Panc1 (cell line): Measurements from ENCODE around the gene RANGAP1. TPM values are rescaled to one million over a fixed set of nuclear protein-coding genes. Genes with fewer than 3 reads are reported as not detected.

ENCODE experiments used
- ATAC-seq: fragments of 200-7000 bp; cut with Tn5 transposase; 2 replicates; pipeline ENCODE4 v1.9.1; 2020; ENCODE audit warnings: mild to moderate bottlenecking, moderate library complexity
- BruUV-seq: library from RNA; stranded (reverse); fragments of 400-500 nt; replicated peaks from 2 replicates; lab custom pipeline; 2021; lab: Mats Ljungman, UMichigan
- CTCF ChIA-PET: fragments of 300-600 bp; sonication (Branson Sonifier 250); formaldehyde crosslinking; loops from one replicate; lab custom pipeline; 2022; ENCODE audit warnings: antibody characterized with exemption; lab: Charles Lee
- POLR2A ChIA-PET: fragments of 300-600 bp; sonication (Branson Sonifier 250); formaldehyde crosslinking; loops from one replicate; lab custom pipeline; 2022; ENCODE audit warnings: antibody characterized with exemption; lab: Charles Lee
- DNase-seq: peaks from one replicate; pipeline ENCODE4 v3.0.0-alpha.2; 2010; ENCODE audit warnings: low read depth, low spot score
- H3K27ac ChIP-seq: 2 replicates; pipeline ENCODE4 v1.5.1; 2011; ENCODE audit warnings: mild to moderate bottlenecking, low read length, inconsistent platforms
- H3K27me3 ChIP-seq: fragments of 200-500 bp; sonication (Bioruptor generic); 2 replicates; pipeline ENCODE4 v1.6.0; 2014; ENCODE audit warnings: low read length, inconsistent platforms; ENCODE audit not compliant: control insufficient read depth, insufficient read depth
- H3K36me3 ChIP-seq: fragments of 200-500 bp; sonication (Bioruptor generic); 2 replicates; pipeline ENCODE4 v1.5.1; 2014; ENCODE audit warnings: inconsistent platforms, mild to moderate bottlenecking, low read length, moderate library complexity; ENCODE audit not compliant: control insufficient read depth, insufficient read depth
- H3K4me1 ChIP-seq: 2 replicates; pipeline ENCODE4 v1.5.1; 2011; ENCODE audit warnings: inconsistent platforms, mild to moderate bottlenecking, low read length, moderate library complexity; ENCODE audit not compliant: control insufficient read depth, insufficient read depth
- H3K4me3 ChIP-seq, 2 experiments: 2 replicates each; pipeline ENCODE4 v1.5.1; 2011 to 2012; ENCODE audit warnings: low read depth in 2 of 2, low read length in 2 of 2, mild to moderate bottlenecking in 2 of 2, inconsistent platforms in 1 of 2, moderate library complexity in 1 of 2
- H3K9me3 ChIP-seq: fragments of 200-500 bp; sonication (Bioruptor generic); 2 replicates; pipeline ENCODE4 v1.5.1; 2014; ENCODE audit warnings: low read depth, mild to moderate bottlenecking, inconsistent platforms, low read length, moderate library complexity; ENCODE audit not compliant: control insufficient read depth, insufficient read depth
- CTCF ChIP-seq: fragments of 450-650 bp; IDR thresholded peaks from 2 replicates; pipeline ENCODE4 v1.5.1; 2017; ENCODE audit warnings: mild to moderate bottlenecking
- POLR2AphosphoS5 ChIP-seq: IDR thresholded peaks from 2 replicates; pipeline ENCODE4 v1.6.1; 2012; ENCODE audit warnings: mild to moderate bottlenecking, low read depth, low read length, moderate library complexity
- REST ChIP-seq, 2 experiments: IDR thresholded peaks; 2 replicates each; pipeline ENCODE4 v1.6.1; 2011 to 2012; ENCODE audit warnings: low read depth in 2 of 2, control low read depth in 1 of 2, low read length in 1 of 2, mild to moderate bottlenecking in 1 of 2, moderate library complexity in 1 of 2; ENCODE audit not compliant: insufficient read depth in 1 of 2
- SIN3A ChIP-seq: IDR thresholded peaks from 2 replicates; pipeline ENCODE4 v1.6.1; 2012; ENCODE audit warnings: low read depth, mild to moderate bottlenecking, low read length, moderate library complexity, borderline replicate concordance; ENCODE audit not compliant: insufficient read depth
- TCF7L2 ChIP-seq: IDR thresholded peaks from 2 replicates; pipeline ENCODE4 v1.6.1; 2011; ENCODE audit warnings: mild to moderate bottlenecking, low read depth, low read length, inconsistent platforms
- in situ Hi-C: cut with HindIII; loops from 2 replicates; pipeline ENCODE4 v1.10.0; 2016; ENCODE audit warnings: low sequenced_read_pairs, low pct_unique_long_range_greater_than_20kb
- intact Hi-C: fragments of 100-400 bp; cut with micrococcal nuclease; formaldehyde crosslinking; loops from one replicate; pipeline ENCODE4 v1.10.0; 2022; ENCODE audit not compliant: unreplicated experiment
- total RNA-seq: library from RNA; stranded (reverse); gene quantifications from one replicate; pipeline ENCODE4 v1.2.1, GENCODE V29; 2021; ENCODE audit not compliant: unreplicated experiment

RANGAP1 gene
- total RNA-seq, 1 experiment from 2014 or later = 140 TPM

- DNase-seq (no peak), ATAC-seq (no peak)
- Histone ChIP-seq H3K4me1 (peaks cover 21% of the 10 kb centered on the region), H3K9me3 (no peaks in the 10 kb centered on the region), H3K27ac (peak overlapping the region; percentile 93), H3K4me3 (peak overlapping the region; percentile 51 to 66), H3K36me3 (peaks cover 4% of the 10 kb centered on the region; the same call in 1 of the 2 replicates), H3K27me3 (no peaks in the 10 kb centered on the region)
- no TSS peak for BruUV-seq
- in situ Hi-C loops = no loop called here
- TF ChIP-seq POLR2AphosphoS5 (no peak), TCF7L2 (no peak)
- ChIA-PET CTCF (no interaction called here), POLR2A (no interaction called here)
- intact Hi-C loops = no loop called here
These were observed 16.8 kb upstream of the RANGAP1 start for GRCh38 chr22:41302811-41303210.

GRCh38 chr22:41302021-41302767, 16.2 kb upstream of the RANGAP1 start:
- POLR2A ChIA-PET = interaction anchor here (1.3 kb wide), 1 partner anchor 14 kb away, joined by 4 read pairs; no protein-coding TSS in a partner anchor
- no peak; the same call in 1 of the 2 replicates for ATAC-seq
- DNase-seq = no peak
- in situ Hi-C loops = no loop called here
- intact Hi-C loops = no loop called here
- no TSS peak for BruUV-seq
- no peaks in the 10 kb centered on the region for H3K27me3 ChIP-seq
- peaks cover 21% of the 10 kb centered on the region for H3K4me1 ChIP-seq
- H3K4me3 ChIP-seq = peak overlapping the region; percentile 51 to 66
- TF ChIP-seq REST (IDR thresholded peaks at IDR 0.05; ENCODE audit: insufficient read depth in 1 of 2, low read depth in 2 of 2, low read length in 1 of 2) (no peak), TCF7L2 (no peak), SIN3A (no peak), CTCF (no peak), POLR2AphosphoS5 (no peak)
- CTCF ChIA-PET = no interaction called here
- peak overlapping the region; percentile 93 for H3K27ac ChIP-seq
- no peaks in the 10 kb centered on the region for H3K9me3 ChIP-seq
- peaks cover 4% of the 10 kb centered on the region; the same call in 1 of the 2 replicates for H3K36me3 ChIP-seq
